CD4-positive, alpha-beta T cell treated with Interleukin-4 for 1 hour (primary cell): ENCODE results near the gene FAM131A.
"Not testable (repeated sequence)": the region's sequence is repeated elsewhere in the genome, so short reads cannot be mapped to it uniquely, and the experiment has no call there.

Experiments used
- DNase-seq, 2 donors: peaks; one replicate each; pipeline ENCODE4 v3.0.0-alpha.2; 2020 to 2022

The FAM131A gene

DNA sequence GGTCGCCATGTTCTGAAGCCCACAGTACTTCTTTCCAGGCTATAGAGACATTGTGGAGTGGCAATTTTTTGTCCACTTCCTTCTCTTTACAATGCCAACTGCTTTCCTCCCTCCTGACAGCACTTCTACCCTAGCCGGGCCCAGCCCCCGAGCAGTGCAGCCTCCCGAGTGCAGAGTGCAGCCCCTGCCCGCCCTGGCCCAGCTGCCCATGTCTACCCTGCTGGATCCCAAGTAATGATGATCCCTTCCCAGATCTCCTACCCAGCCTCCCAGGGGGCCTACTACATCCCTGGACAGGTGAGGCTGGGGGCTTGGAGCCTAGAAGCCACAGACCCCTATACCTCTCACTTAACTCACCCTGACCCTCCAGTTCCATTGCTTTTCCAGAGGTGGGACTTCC is 20.2 kb upstream of the FAM131A start:
- DNase-seq: no peak

DNA sequence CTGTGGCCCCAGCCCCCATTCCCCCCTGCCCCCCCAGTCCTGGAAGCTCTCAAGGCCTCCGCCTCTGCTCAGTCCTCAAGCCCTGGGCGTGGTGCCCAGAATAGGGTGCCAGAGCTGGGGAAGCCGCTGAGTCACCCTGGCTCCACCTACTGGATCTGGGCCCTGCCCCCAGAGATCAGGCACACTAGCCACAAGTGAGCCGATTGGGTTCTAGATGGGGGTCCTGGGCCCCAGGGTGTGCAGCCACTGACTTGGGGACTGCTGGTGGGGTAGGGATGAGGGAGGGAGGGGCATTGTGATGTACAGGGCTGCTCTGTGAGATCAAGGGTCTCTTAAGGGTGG is 17.3 kb upstream of the FAM131A start:
- DNase-seq: peak in 1 of 2 donors; percentile 65

DNA sequence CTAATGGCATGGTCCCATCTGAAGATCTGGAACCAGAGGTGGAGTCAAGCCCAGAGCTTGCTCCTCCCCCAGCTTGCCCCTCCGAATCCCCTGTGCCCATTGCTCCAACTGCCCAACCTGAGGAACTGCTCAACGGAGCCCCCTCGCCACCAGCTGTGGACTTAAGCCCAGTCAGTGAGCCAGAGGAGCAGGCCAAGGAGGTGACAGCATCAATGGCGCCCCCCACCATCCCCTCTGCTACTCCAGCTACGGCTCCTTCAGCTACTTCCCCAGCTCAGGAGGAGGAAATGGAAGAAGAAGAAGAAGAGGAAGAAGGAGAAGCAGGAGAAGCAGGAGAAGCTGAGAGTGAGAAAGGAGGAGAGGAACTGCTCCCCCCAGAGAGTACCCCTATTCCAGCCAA is 15.7 kb upstream of the FAM131A start:
- DNase-seq: no peak

DNA sequence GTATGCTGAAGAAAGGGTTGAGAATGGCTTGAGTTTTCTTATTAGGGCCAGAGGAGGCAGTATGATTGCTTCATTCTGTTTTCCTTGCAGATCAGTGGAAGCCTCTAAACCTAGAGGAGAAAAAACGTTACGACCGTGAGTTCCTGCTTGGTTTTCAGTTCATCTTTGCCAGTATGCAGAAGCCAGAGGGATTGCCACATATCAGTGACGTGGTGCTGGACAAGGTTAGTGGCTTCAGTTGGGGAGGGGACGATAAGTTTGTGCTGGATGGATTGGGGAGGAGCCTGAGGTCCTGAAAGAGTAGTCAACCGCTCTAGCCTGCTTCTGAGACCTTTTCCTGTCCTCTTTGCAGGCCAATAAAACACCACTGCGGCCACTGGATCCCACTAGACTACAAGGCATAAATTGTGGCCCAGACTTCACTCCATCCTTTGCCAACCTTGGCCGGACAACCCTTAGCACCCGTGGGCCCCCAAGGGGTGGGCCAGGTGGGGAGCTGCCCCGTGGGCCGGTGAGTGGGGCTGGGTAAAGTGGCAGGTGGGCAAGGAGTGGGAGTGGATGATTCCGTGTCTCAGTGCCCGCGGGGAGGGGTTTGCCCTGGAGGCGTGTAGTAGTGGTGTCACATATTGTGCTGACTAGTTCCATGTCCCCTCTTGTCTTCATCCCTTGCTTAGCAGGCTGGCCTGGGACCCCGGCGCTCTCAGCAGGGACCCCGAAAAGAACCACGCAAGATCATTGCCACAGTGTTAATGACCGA is 14.5 kb upstream of the FAM131A start:
- DNase-seq: peak in 1 of 2 donors; percentile 61

DNA sequence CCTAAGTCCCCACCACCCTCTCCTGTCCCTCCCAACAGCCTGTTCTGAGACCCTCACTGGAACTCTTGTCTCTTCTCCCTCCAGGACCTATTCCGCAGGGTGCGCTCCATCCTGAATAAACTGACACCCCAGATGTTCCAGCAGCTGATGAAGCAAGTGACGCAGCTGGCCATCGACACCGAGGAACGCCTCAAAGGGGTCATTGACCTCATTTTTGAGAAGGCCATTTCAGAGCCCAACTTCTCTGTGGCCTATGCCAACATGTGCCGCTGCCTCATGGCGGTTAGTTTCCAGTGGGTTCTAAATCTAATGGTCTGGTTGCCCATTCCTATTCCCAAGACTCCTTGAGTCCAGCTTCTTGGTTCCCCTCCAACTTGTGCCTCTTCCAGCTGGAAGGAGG is 13.7 kb upstream of the FAM131A start:
- DNase-seq: no peak

DNA sequence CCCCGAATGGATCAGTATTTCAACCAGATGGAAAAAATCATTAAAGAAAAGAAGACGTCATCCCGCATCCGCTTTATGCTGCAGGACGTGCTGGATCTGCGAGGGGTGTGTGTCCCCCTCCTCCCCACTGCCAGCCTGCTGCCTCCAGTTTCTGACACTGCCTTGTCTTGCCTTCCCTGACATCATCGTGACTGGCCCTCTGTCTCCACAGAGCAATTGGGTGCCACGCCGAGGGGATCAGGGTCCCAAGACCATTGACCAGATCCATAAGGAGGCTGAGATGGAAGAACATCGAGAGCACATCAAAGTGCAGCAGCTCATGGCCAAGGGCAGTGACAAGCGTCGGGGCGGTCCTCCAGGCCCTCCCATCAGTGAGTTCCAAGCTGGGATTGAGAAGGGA is 12.1 kb upstream of the FAM131A start:
- DNase-seq: no peak

DNA sequence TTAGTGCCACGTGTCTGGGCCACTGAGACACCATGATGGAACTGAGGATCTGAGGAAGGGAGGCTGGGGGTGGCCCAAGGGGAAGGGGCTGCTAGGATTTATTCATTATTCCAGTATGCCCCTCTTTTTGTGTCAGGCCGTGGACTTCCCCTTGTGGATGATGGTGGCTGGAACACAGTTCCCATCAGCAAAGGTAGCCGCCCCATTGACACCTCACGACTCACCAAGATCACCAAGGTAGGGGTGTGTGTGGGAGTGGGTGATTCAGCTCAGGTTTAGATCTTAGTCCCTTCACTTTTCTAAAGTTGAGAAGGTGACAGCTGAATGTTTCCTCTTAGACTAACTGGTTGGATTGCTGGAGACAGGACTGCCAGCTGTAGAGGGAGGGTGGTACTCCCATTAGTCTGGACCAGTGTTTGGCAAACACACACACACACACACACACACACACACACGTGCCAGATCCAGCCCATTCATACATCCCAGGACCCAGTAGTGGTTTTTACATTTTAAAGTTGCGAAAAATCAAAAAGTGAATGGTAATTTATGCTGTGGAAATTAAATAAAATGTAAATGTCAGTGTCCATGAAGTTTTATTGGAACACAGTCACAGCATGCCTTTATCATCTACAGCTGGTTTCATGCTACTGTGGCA is 11.6 kb upstream of the FAM131A start:
- DNase-seq: no peak

DNA sequence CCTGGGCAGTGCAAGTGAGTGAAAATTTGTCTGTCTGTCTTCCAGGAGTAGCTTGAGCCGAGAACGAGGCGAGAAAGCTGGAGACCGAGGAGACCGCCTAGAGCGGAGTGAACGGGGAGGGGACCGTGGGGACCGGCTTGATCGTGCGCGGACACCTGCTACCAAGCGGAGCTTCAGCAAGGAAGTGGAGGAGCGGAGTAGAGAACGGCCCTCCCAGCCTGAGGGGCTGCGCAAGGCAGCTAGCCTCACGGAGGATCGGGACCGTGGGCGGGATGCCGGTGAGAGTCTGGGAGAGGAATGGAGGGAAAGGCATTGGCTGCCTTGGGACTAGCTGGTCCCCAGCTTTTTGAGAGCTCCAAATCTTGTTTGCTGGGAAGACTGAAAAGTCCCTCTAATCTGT is 10.2 kb upstream of the FAM131A start:
- DNase-seq: no peak

DNA sequence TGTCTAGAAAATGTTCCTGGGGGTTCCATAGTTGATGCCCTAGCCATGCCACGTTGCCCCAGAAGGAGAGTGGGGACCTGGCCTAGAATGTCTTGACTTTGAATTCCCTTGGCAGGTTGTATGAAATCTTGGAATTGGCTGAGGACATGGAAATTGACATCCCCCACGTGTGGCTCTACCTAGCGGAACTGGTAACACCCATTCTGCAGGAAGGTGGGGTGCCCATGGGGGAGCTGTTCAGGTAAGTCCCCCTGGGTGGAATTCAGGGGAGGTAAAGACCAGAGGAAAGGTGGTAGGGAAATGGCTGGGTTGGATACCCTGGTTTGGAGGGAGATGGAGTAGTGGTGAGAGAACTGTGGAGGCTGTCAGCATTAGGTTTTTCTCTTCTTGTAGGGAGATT is 8.9 kb upstream of the FAM131A start:
- no peak for DNase-seq

DNA sequence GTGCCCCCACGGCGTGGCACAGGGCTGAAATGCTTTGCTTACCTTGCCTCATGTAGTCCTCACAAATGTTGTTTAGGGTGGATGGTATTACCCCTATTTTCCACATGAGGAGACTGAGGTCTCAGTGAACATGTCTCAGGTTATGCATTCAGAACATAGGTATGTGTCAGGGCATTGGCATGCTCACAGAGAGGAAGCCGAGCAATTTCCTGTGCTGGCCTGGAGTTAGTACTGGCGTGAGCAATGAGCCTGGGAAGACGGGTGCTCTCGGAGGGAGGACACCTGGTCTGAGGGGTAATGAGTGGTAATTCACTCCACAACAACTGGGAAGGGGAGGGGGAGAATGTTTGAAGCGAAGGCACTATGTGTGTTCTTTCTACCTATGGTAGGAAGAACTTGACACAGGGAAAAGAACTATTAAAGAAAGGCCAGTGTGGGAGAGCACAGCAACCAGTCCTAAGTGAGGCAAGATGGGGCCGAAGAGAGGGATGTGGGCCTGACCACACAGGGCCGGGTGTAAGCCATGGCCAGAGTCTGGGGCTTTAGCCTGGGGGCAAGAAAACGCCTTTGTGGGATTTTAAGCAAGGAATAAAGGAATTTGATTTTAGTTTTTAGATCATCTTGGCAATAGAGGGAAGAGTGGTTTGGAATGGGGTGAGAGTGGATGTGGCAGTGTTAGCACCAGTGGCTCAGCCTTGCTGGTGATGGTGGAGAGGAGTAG is 4.9 kb upstream of the FAM131A start:
- no peak for DNase-seq

DNA sequence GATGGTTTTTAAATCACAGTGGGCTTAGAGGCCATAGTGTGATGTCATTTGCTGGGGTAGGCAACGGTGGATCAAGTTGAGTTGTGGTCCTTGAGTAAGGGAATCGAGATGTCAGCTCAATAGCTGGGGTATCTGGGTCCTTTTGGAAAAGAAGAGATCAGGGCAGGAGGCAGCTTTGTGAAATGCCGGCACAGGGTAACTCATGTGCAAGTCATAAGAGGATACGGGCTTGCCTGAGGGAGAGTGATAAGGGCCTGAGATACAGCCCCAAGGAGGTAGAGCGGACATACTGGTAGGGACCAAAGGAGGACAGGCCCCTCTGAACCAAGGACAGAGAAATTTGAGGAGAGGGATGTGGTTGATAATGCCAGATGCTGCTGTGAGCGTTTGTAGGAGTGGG is 4.2 kb upstream of the FAM131A start:
- DNase-seq: no peak

DNA sequence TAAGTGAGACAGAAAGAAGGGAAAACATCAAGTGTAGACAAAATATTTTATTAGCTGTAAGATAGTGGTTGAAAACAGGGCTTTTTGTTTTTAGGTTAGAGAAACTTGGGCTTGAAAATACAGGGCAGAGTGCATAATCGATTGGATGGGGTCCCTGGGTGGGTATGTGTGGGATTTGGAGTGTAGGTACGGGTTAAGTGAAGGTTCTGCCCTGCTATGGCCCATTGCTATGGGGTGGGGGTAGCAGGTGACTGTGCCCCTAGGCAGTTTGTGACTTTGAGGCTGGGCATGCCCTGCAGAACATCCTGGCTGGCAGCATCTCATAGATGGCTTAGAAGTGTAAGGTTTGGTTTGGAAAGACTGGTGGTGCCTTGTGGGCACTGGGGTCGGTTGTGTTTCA is 3.7 kb upstream of the FAM131A start:
- no peak for DNase-seq

DNA sequence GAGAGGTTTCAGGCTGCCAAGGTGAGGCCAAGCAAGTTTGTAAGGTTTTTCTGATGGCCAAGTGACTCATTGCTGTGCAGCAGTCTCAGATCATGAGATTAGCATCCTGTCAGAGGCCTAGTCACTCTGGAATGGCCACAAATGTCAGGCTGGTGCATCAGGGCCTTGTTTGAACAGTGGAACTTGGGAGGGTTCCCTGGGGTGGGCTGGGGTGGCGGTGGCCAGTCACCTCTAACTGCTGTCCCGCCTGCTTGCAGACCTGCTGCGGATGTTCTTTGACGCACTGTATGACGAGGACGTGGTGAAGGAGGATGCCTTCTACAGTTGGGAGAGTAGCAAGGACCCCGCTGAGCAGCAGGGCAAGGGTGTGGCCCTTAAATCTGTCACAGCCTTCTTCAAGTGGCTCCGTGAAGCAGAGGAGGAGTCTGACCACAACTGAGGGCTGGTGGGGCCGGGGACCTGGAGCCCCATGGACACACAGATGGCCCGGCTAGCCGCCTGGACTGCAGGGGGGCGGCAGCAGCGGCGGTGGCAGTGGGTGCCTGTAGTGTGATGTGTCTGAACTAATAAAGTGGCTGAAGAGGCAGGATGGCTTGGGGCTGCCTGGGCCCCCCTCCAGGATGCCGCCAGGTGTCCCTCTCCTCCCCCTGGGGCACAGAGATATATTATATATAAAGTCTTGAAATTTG is 2.8 kb upstream of the FAM131A start:
- peak; percentile 24 to 44 for DNase-seq

DNA sequence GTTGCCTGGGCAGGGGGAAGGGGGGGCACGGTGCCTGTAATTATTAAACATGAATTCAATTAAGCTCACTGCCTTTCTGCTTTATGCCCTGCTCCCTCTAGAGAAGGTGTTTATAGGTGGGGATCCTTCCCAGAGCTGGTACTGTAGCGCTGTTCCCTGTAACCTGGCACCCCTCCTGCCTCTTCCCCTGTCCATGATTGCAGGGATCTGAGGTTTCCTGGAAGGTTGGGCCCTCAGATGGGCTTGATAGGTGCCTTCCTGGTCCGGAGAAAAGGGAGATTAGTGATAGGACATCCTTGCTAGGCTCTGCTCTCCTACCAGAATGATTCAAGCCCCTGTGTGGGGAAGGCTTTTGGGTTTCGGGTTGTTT is 2.1 kb upstream of the FAM131A start:
- DNase-seq: no peak

DNA sequence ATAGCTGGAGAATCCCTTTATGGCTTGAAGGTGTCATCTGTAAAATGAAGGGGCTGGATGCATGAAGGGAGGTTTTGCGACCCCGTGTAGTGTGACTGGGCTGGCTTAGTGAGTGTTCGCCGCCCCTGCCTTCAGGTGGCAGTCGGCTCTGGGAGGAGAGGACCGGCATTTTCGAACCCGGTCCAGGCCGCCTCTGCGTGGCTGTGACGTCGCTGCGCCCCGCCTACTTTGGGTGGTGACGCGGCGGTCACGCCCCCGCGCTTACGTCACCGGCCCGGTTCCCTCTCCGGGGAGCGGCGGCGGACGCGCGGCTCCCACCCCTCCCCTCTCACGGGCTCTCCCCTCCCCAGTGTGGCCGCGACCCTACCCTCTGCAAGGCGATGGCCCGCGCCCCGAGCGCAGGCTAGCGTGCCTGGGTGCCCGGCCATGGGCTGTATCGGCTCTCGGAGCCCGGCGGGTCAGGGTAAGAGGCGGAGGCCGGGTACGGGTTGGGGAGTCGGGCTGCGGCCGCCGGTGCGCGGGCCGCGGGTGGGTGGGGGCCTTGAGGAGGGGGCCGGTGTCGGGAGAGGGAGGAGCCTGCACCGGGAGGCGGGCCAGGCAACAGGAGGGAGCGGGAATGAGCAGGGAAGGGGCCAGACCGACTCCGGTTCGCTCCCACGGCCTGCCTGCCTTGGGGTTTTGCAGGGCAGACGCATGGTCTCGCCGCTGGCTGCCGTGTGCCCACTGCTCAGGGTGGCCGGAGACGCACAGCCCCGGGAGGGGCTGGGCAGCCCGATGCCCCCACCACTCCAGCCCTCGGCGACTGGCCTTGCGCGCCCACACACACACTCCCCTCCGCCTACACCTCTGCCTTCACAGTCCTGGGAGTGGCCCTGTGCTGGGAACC is 1.5 kb upstream of the FAM131A start:
- peak; percentile 88 to 91 for DNase-seq

DNA sequence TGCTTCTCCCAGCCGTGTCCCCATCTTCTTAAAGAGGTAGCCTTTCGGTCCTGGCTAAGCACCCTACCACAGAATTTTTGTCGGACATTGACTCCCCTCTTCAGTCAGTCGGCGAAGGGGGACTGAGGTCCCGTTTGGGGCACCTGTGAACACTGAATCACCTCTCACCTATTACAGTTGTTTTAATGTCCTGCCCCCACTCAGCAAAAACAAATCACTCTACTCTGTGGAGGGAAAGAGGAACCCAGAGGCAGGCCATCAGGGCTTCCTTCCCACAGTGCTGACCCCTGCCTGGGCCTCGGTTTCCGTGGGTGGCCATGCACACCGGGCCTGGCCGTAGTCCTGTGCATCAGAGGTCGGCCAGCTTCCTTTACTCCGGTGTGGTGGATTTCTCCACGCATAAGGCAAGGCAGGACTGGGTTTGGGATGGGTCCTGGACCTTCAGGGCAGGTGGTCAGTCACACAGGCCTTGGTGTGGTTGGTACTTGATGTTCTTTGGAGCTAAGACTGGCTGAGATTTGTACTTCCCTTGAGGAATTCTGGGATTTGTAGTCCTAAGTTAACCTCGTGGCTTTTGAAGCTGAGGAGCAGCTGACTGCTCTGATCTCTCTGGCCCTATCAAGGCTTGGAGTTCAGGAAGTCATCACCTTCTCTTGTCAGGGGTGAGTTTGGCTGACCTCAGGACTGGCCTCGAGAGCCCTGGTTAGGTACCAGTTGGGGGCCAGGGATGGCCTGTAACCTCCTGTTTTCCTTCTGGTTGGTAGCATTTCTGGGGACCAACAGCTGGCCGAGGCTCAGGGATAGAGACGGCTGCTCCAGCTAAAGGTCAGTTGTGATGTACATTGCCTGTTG is 627 bp upstream of the FAM131A start:
- DNase-seq: no peak

DNA sequence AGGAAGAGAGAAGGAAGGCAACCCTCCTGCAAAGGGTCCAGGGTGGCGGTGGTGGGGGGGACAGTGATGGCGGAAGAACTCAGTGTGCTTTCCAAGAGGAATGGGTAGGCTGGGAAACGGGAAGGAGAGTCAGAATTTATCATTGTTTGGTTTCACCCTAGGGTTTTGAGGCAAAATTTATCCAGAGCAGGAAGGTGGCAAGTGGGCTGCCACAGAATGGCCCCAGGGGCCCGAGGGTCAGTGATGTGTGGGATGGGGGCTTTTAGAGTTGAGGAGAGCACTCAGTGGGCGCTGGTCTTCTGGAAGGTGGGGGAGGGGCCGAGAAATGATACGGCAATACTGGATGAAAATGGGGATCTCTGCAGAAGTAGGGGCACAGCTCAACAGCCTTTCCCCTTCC is 581 bp downstream of the FAM131A start:
- no peak for DNase-seq

DNA sequence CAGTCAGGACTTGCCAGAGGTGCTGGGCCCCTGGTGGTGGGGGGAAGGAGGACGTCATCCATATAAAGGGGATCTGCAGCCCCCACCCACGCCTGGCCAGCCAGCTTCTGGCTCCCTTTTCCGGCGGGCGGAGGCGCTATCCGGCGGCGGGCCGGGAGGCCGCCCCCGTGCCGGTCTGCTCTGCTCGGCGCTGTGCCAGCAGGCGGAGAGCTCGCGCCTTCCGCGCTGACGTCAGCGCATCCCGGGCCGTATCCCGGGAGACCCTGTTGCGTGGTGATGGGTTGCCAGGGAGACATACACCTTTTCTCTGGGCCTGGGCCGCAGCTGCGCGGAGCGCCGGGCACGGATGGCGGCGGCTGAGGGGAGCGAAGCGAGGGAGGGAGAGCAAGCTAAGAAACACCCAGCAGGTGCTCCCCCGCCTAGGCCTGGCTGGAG is 1.1 kb downstream of the FAM131A start:
- DNase-seq: peak in 1 of 2 donors; percentile 26

DNA sequence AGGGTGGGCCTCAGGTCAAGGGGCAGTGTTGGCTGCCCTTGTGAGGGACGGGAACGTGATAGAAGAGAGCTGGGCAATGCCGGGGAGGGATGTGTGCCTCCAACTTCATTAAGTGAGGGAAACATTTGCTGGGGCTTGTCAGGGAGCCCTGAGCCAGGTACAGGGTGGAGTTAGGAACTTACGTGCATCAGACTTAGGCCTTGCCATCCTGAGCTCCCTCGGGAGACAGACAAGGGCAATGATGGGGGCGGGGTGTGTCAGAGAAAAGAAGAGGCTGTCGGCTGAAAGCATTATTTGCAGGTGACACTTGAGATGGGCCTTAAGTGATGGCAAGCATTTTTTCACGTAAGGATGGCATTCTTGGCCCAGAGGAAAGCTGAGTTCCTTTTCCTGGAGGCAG is 1.6 kb downstream of the FAM131A start:
- DNase-seq: no peak

DNA sequence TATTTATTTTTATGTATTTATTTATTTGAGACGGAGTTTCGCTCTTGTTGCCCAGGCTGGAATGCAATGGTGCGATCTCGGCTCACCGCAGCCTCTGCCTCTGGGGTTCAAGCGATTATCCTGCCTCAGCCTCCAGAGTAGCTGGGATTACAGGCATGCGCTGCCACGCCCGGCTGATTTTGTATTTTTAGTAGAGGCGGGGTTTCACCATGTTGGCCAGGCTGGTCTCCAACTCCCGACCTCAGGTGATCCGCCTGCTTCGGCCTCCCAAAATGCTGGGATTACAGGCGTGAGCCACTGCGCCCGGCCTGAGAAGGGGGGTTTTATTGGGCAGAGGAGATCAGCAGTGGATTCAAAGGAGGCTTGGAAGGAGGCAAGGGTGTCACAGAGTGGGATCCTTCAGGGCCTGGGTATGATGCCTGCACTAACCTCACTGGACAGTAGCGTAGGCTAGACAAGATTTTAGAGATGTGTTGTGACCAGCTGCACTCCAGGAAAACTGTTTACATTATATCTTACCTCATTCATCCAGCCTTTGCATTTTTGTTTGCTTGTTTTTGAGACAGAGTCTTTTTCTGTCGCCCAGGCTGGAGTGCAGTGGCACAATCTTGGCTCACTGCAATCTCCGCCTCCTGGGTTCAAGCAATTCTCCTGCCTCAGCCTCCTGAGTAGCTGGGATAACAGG is 2.2 kb downstream of the FAM131A start:
- DNase-seq: not testable (repeated sequence)

DNA sequence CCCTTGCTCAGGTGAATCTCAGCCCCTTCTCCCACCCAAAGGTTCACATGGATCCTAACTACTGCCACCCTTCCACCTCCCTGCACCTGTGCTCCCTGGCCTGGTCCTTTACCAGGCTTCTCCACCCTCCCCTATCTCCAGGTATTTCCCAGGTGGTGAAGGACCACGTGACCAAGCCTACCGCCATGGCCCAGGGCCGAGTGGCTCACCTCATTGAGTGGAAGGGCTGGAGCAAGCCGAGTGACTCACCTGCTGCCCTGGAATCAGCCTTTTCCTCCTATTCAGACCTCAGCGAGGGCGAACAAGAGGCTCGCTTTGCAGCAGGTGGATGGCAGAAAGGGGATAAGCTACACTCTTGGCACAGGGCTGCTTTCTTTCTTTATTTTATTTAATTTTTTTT is 4.5 kb downstream of the FAM131A start:
- no peak for DNase-seq
